ENCODE results near the gene MYO1F. TPM values are rescaled to one million over a fixed set of nuclear protein-coding genes. Genes with fewer than 3 reads are reported as not detected.
A peak's percentile ranks its signal among the peaks of the same experiment; 100 is the strongest.
"Not testable (repeated sequence)": the region's sequence is repeated elsewhere in the genome, so short reads cannot be mapped to it uniquely, and the experiment has no call there.

MYO1F gene
- 0.41 TPM for polyA plus RNA-seq (2013, experiment 1 of 2)
- polyA plus RNA-seq (2013, experiment 2 of 2) = 0.27 TPM

DNA sequence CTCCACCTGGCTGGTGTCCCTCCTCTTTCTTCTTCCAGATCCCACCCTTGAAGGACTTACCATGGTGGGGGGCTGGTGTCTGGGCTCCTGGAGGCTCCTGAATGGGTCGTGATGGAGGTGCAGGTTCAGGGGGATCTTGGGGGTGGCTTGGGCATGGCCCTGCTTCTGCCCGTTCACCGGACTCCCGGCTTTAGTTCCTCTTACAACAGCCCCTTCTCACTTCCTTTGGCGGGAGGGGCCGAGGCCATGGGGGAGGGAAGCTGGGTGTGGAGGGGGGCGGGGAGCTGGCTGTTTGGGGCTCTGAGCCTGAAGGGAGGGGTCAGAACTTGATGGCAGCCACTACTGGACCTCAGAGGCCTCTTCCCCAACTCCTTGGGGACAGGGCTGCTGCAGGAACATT, at the start of gene MYO1F:
Gene MYO1F (minus strand): TSS at position 196 of the 400 bp plus-strand sequence. CDS start 133 bp downstream, at position 63.
- Histone ChIP-seq H3K27me3 (ENCODE audit: control insufficient read depth in 1 of 2, insufficient read depth in 1 of 2, low read length in 2 of 2) (peaks cover 12 to 16% of the 10 kb centered on the region in 2 experiments), H3K9me3 (ENCODE audit: control insufficient read depth, low read length) (no peaks in the 10 kb centered on the region), H2AFZ (ENCODE audit: low read depth, low read length) (no peak within 1 kb of the TSS), H3K23ac (ENCODE audit: low read length in 2 of 2) (no peak within 1 kb of the TSS), H4K8ac (ENCODE audit: low read length) (no peak within 1 kb of the TSS), H2BK120ac (ENCODE audit: low read depth, low read length) (no peak within 1 kb of the TSS), H3K4ac (ENCODE audit: low read depth in 1 of 2, low read length in 2 of 2) (no peak within 1 kb of the TSS), H3K27ac (ENCODE audit: low read length, poor library complexity, severe bottlenecking) (no peak within 1 kb of the TSS), H2AK5ac (ENCODE audit: low read length, severe bottlenecking) (no peak within 1 kb of the TSS), H3K18ac (ENCODE audit: low read depth in 1 of 2, low read length in 2 of 2) (peak within 1 kb of the TSS in 1 of 2 experiments; percentile 25), H3K4me2 (ENCODE audit: low read length, poor library complexity, severe bottlenecking) (no peak within 1 kb of the TSS), H3K4me1 (ENCODE audit: control insufficient read depth, insufficient read depth, low read depth, low read length) (peaks cover 5% of the 10 kb centered on the region), H2BK12ac (ENCODE audit: low read length in 2 of 2) (no peak within 1 kb of the TSS), H3K9ac (ENCODE audit: low read length) (no peak within 1 kb of the TSS), H2BK15ac (ENCODE audit: low read depth, poor library complexity, severe bottlenecking) (no peak within 1 kb of the TSS), H3K14ac (ENCODE audit: low read length in 2 of 2) (no peak within 1 kb of the TSS), H3K36me3 (ENCODE audit: control insufficient read depth in 1 of 2, insufficient read depth in 2 of 2, low read depth in 1 of 2, low read length in 2 of 2) (peaks cover 0 to 5% of the 10 kb centered on the region in 2 experiments), H2BK5ac (ENCODE audit: low read depth, low read length, poor library complexity, severe bottlenecking) (no peak within 1 kb of the TSS), H4K91ac (ENCODE audit: low read length) (no peak within 1 kb of the TSS), H3K79me1 (replicated peaks; ENCODE audit: low read length, poor library complexity, severe bottlenecking) (no peaks in the 10 kb centered on the region), H3K4me3 (ENCODE audit: insufficient read depth in 1 of 2, low read depth in 1 of 2, low read length in 2 of 2) (no peak within 1 kb of the TSS)
- no peak for DNase-seq
- 35% methylated on average over 3 of the region's 7 CpGs for WGBS

DNA sequence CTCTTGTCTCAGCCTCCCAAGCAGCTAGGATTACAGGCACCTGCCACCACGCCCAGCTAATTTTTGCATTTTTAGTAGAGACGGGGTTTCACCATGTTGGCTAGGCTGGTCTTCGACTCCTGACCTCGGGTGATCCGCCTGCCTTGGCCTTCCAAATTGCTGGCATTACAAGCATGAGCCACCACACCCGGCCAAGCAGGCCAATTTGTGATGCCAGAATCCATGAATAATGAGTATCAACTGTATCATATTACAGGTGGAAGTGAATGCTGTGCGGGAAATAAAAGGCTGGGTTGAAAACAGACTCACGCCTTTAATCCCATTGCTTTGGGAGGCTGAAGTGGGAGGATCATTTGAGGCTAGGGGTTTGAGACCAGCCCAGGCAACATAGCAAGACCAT, 49.6 kb upstream of the MYO1F start:
- H3K79me1 ChIP-seq (replicated peaks; ENCODE audit: low read length, poor library complexity, severe bottlenecking) = no peaks in the 10 kb centered on the region
- H3K36me3 ChIP-seq (ENCODE audit: control insufficient read depth in 1 of 2, insufficient read depth in 2 of 2, low read depth in 1 of 2, low read length in 2 of 2) = no peaks in the 10 kb centered on the region
- no peak overlapping the region for H2AK5ac ChIP-seq (ENCODE audit: low read length, severe bottlenecking)
- H3K18ac ChIP-seq (ENCODE audit: low read depth in 1 of 2, low read length in 2 of 2) = no peak overlapping the region
- H3K9ac ChIP-seq (ENCODE audit: low read length) = no peak overlapping the region
- H2BK12ac ChIP-seq (ENCODE audit: low read length in 2 of 2) = no peak overlapping the region
- H4K91ac ChIP-seq (ENCODE audit: low read length) = no peak overlapping the region
- no peak overlapping the region for H3K4me3 ChIP-seq (ENCODE audit: insufficient read depth in 1 of 2, low read depth in 1 of 2, low read length in 2 of 2)
- peaks cover 0 to 6% of the 10 kb centered on the region in 2 experiments for H3K27me3 ChIP-seq (ENCODE audit: control insufficient read depth in 1 of 2, insufficient read depth in 1 of 2, low read length in 2 of 2)
- H4K8ac ChIP-seq (ENCODE audit: low read length) = no peak overlapping the region
- 86% methylated on average over 7 of the region's 8 CpGs for WGBS
- DNase-seq = no peak
- H2BK120ac ChIP-seq (ENCODE audit: low read depth, low read length) = no peak overlapping the region
- no peak overlapping the region for H2AFZ ChIP-seq (ENCODE audit: low read depth, low read length)
- no peak overlapping the region for H3K23ac ChIP-seq (ENCODE audit: low read length in 2 of 2)
- H3K4ac ChIP-seq (ENCODE audit: low read depth in 1 of 2, low read length in 2 of 2) = no peak overlapping the region
- H2BK15ac ChIP-seq (ENCODE audit: low read depth, poor library complexity, severe bottlenecking) = no peak overlapping the region
- H3K27ac ChIP-seq (ENCODE audit: low read length, poor library complexity, severe bottlenecking) = no peak overlapping the region
- no peak overlapping the region for H3K14ac ChIP-seq (ENCODE audit: low read length in 2 of 2)
- H2BK5ac ChIP-seq (ENCODE audit: low read depth, low read length, poor library complexity, severe bottlenecking) = no peak overlapping the region
- H3K4me1 ChIP-seq (ENCODE audit: control insufficient read depth, insufficient read depth, low read depth, low read length) = peaks cover 9% of the 10 kb centered on the region
- H3K9me3 ChIP-seq (ENCODE audit: control insufficient read depth, low read length) = no peaks in the 10 kb centered on the region
- H3K4me2 ChIP-seq (ENCODE audit: low read length, poor library complexity, severe bottlenecking) = no peak overlapping the region

- not testable (repeated sequence) for H2AK5ac ChIP-seq (ENCODE audit: low read length, severe bottlenecking); H4K8ac ChIP-seq (ENCODE audit: low read length); H3K4me2 ChIP-seq (ENCODE audit: low read length, poor library complexity, severe bottlenecking); H4K91ac ChIP-seq (ENCODE audit: low read length); H2BK15ac ChIP-seq (ENCODE audit: low read depth, poor library complexity, severe bottlenecking); H3K18ac ChIP-seq (ENCODE audit: low read depth in 1 of 2, low read length in 2 of 2); H3K79me1 ChIP-seq (replicated peaks; ENCODE audit: low read length, poor library complexity, severe bottlenecking); H3K27ac ChIP-seq (ENCODE audit: low read length, poor library complexity, severe bottlenecking); DNase-seq; H2AFZ ChIP-seq (ENCODE audit: low read depth, low read length); H2BK5ac ChIP-seq (ENCODE audit: low read depth, low read length, poor library complexity, severe bottlenecking); H2BK120ac ChIP-seq (ENCODE audit: low read depth, low read length); H3K9me3 ChIP-seq (ENCODE audit: control insufficient read depth, low read length); H3K36me3 ChIP-seq (ENCODE audit: control insufficient read depth in 1 of 2, insufficient read depth in 2 of 2, low read depth in 1 of 2, low read length in 2 of 2); H3K9ac ChIP-seq (ENCODE audit: low read length); H3K14ac ChIP-seq (ENCODE audit: low read length in 2 of 2); H3K4me3 ChIP-seq (ENCODE audit: insufficient read depth in 1 of 2, low read depth in 1 of 2, low read length in 2 of 2); H3K4ac ChIP-seq (ENCODE audit: low read depth in 1 of 2, low read length in 2 of 2); H2BK12ac ChIP-seq (ENCODE audit: low read length in 2 of 2); H3K4me1 ChIP-seq (ENCODE audit: control insufficient read depth, insufficient read depth, low read depth, low read length); H3K23ac ChIP-seq (ENCODE audit: low read length in 2 of 2)
- WGBS = 43% methylated on average over 4 of the region's 4 CpGs
- H3K27me3 ChIP-seq (ENCODE audit: control insufficient read depth in 1 of 2, insufficient read depth in 1 of 2, low read length in 2 of 2) = peaks cover under 1 to 11% of the 10 kb centered on the region in 2 experiments
Observed at GRCh38 chr19:8622886-8623285, 45.6 kb upstream of the MYO1F start.

DNA sequence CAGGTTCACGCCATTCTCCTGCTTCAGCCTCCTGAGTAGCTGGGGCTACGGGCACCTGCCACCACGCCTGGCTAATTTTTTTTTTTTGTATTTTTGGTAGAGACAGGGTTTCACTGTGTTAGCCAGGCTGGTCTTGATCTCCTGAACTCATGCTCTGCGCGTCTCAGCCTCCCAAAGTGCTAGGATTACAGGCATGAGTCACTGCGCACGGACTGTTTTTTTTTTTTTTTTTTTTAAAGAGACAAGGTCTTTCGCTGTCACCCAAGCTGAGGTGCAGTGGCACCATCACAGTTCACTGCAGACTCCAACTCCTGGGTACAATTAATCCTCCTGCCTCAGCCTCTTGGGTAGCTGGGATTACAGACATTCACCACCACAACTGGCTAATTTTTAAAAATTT, 41.5 kb upstream of the MYO1F start:
- H3K4me2 ChIP-seq (ENCODE audit: low read length, poor library complexity, severe bottlenecking) = no peak overlapping the region
- 43% methylated on average over 7 of the region's 8 CpGs for WGBS
- peaks cover 3 to 19% of the 10 kb centered on the region in 2 experiments for H3K27me3 ChIP-seq (ENCODE audit: control insufficient read depth in 1 of 2, insufficient read depth in 1 of 2, low read length in 2 of 2)
- H3K27ac ChIP-seq (ENCODE audit: low read length, poor library complexity, severe bottlenecking) = no peak overlapping the region
- no peak overlapping the region for H3K4ac ChIP-seq (ENCODE audit: low read depth in 1 of 2, low read length in 2 of 2)
- H4K91ac ChIP-seq (ENCODE audit: low read length) = no peak overlapping the region
- H3K9me3 ChIP-seq (ENCODE audit: control insufficient read depth, low read length) = no peaks in the 10 kb centered on the region
- H3K4me1 ChIP-seq (ENCODE audit: control insufficient read depth, insufficient read depth, low read depth, low read length) = peaks cover 3% of the 10 kb centered on the region
- peak; percentile 25 for DNase-seq
- no peak overlapping the region for H3K4me3 ChIP-seq (ENCODE audit: insufficient read depth in 1 of 2, low read depth in 1 of 2, low read length in 2 of 2)
- H2BK15ac ChIP-seq (ENCODE audit: low read depth, poor library complexity, severe bottlenecking) = no peak overlapping the region
- no peak overlapping the region for H3K14ac ChIP-seq (ENCODE audit: low read length in 2 of 2)
- no peak overlapping the region for H2BK12ac ChIP-seq (ENCODE audit: low read length in 2 of 2)
- H3K9ac ChIP-seq (ENCODE audit: low read length) = no peak overlapping the region
- H3K18ac ChIP-seq (ENCODE audit: low read depth in 1 of 2, low read length in 2 of 2) = no peak overlapping the region
- no peaks in the 10 kb centered on the region for H3K36me3 ChIP-seq (ENCODE audit: control insufficient read depth in 1 of 2, insufficient read depth in 2 of 2, low read depth in 1 of 2, low read length in 2 of 2)
- no peak overlapping the region for H2AFZ ChIP-seq (ENCODE audit: low read depth, low read length)
- H2BK5ac ChIP-seq (ENCODE audit: low read depth, low read length, poor library complexity, severe bottlenecking) = no peak overlapping the region
- no peak overlapping the region for H4K8ac ChIP-seq (ENCODE audit: low read length)
- H3K23ac ChIP-seq (ENCODE audit: low read length in 2 of 2) = no peak overlapping the region
- H2BK120ac ChIP-seq (ENCODE audit: low read depth, low read length) = no peak overlapping the region
- H2AK5ac ChIP-seq (ENCODE audit: low read length, severe bottlenecking) = no peak overlapping the region
- H3K79me1 ChIP-seq (replicated peaks; ENCODE audit: low read length, poor library complexity, severe bottlenecking) = no peaks in the 10 kb centered on the region
